NOMO-1 treated with DMSO at 0.1 percent for 48 hours (cell line): Measurements from ENCODE around the gene SEL1L3.

Experiments used
- DNase-seq: peaks from one replicate; lab custom pipeline; 2025; ENCODE audit not compliant: unreplicated experiment; lab: John Stamatoyannopoulos, UW

Gene SEL1L3

GRCh38 chr4:25857403-25857802, 5.4 kb downstream of the SEL1L3 start:
- no peak for DNase-seq

- peak; percentile 39 for DNase-seq
Measured at GRCh38 chr4:25856756-25857155, 6.0 kb downstream of the SEL1L3 start.

- DNase-seq, result no peak
Measured at GRCh38 chr4:25852103-25852502, 10.7 kb downstream of the SEL1L3 start.

GRCh38 chr4:25847329-25847728, 15.5 kb downstream of the SEL1L3 start:
- no peak for DNase-seq

GRCh38 chr4:25845841-25846653, 16.7 kb downstream of the SEL1L3 start:
- DNase-seq, result no peak

GRCh38 chr4:25844961-25845712, 17.7 kb downstream of the SEL1L3 start:
- peak; percentile 71 for DNase-seq

GRCh38 chr4:25843340-25844097, 19.3 kb downstream of the SEL1L3 start:
- no peak for DNase-seq

GRCh38 chr4:25842229-25842845, 20.5 kb downstream of the SEL1L3 start:
- DNase-seq, result peak; percentile 66

GRCh38 chr4:25839687-25840086, 23.1 kb downstream of the SEL1L3 start:
- no peak for DNase-seq

- no peak for DNase-seq
Measured at GRCh38 chr4:25839233-25839632, 23.6 kb downstream of the SEL1L3 start.

GRCh38 chr4:25838526-25838925, 24.3 kb downstream of the SEL1L3 start:
- no peak for DNase-seq

- DNase-seq, result no peak
Measured at GRCh38 chr4:25837107-25837506, 25.7 kb downstream of the SEL1L3 start.

- no peak for DNase-seq
Measured at GRCh38 chr4:25835384-25835783, 27.4 kb downstream of the SEL1L3 start.

GRCh38 chr4:25834411-25835107, 28.2 kb downstream of the SEL1L3 start:
- no peak for DNase-seq

- DNase-seq, result no peak
Measured at GRCh38 chr4:25830548-25830947, 32.2 kb downstream of the SEL1L3 start.

- no peak for DNase-seq
Measured at GRCh38 chr4:25827897-25828296, 34.9 kb downstream of the SEL1L3 start.

- no peak for DNase-seq
Measured at GRCh38 chr4:25827373-25827772, 35.4 kb downstream of the SEL1L3 start.

- no peak for DNase-seq
Measured at GRCh38 chr4:25826074-25826752, 36.6 kb downstream of the SEL1L3 start.

GRCh38 chr4:25823632-25824031, 39.2 kb downstream of the SEL1L3 start:
- no peak for DNase-seq

GRCh38 chr4:25821899-25822298, 40.9 kb downstream of the SEL1L3 start:
- no peak for DNase-seq
